OCI-LY7 (cell line): ENCODE data around the gene SAPCD1. TPM values are rescaled to one million over a fixed set of nuclear protein-coding genes. Genes with fewer than 3 reads are reported as not detected.

Experiments
- BruUV-seq: library from RNA; stranded (reverse); fragments of 400-500 nt; replicated peaks from 2 replicates; lab custom pipeline; 2021; lab: Mats Ljungman, UMichigan
- CTCF ChIA-PET: fragments of 300-600 bp; sonication (Branson Sonifier 250); formaldehyde crosslinking; loops from one replicate; lab custom pipeline; 2022; ENCODE audit warnings: antibody characterized with exemption; ENCODE audit not compliant: unreplicated experiment; lab: Charles Lee
- POLR2A ChIA-PET: fragments of 300-600 bp; sonication (Branson Sonifier 250); formaldehyde crosslinking; loops from one replicate; lab custom pipeline; 2022; ENCODE audit warnings: antibody characterized with exemption; lab: Charles Lee
- DNase-seq: peaks from one replicate; pipeline ENCODE4 v3.0.0-alpha.2; 2015; ENCODE audit warnings: low spot score
- H2AFZ ChIP-seq: fragments of 200-600 bp; sonication (generic), shearing (Covaris generic); 2 replicates; pipeline ENCODE4 v1.6.1; 2014; ENCODE audit warnings: mild to moderate bottlenecking, antibody characterized with exemption, low read length, moderate library complexity
- H3K27ac ChIP-seq: fragments of 200-600 bp; sonication (generic); 2 replicates; pipeline ENCODE4 v1.5.1; 2014; ENCODE audit warnings: mixed run types, low read depth, mild to moderate bottlenecking, moderate library complexity, low read length, inconsistent platforms; ENCODE audit not compliant: poor library complexity, severe bottlenecking
- H3K36me3 ChIP-seq: fragments of 200-600 bp; sonication (generic); 2 replicates; pipeline ENCODE4 v1.6.1; 2014; ENCODE audit warnings: mild to moderate bottlenecking, antibody characterized with exemption, low read length, moderate library complexity, mixed read lengths; ENCODE audit not compliant: insufficient read depth
- H3K4me1 ChIP-seq: fragments of 200-600 bp; sonication (generic); 2 replicates; pipeline ENCODE4 v1.5.1; 2014; ENCODE audit warnings: mild to moderate bottlenecking, low read length; ENCODE audit not compliant: insufficient read depth, poor library complexity, severe bottlenecking
- H3K4me2 ChIP-seq: fragments of 200-600 bp; sonication (generic); 2 replicates; pipeline ENCODE4 v1.6.1; 2014; ENCODE audit warnings: mild to moderate bottlenecking, low read length
- H3K4me3 ChIP-seq: fragments of 200-600 bp; sonication (generic); 2 replicates; pipeline ENCODE4 v1.5.1; 2014; ENCODE audit warnings: mild to moderate bottlenecking, low read depth, low read length; ENCODE audit not compliant: poor library complexity, severe bottlenecking
- H3K79me2 ChIP-seq: fragments of 200-600 bp; sonication (generic); 2 replicates; pipeline ENCODE4 v1.6.1; 2016; ENCODE audit warnings: low read depth, mild to moderate bottlenecking, low read length, moderate library complexity, mixed read lengths; ENCODE audit not compliant: insufficient read depth
- H3K9me2 ChIP-seq: fragments of 200-600 bp; sonication (generic); 2 replicates; pipeline ENCODE4 v1.6.1; 2016; ENCODE audit warnings: mild to moderate bottlenecking, low read length, mixed read lengths; ENCODE audit not compliant: insufficient read depth
- H3K9me3 ChIP-seq: fragments of 200-600 bp; sonication (generic); 2 replicates; pipeline ENCODE4 v1.6.1; 2014; ENCODE audit warnings: mild to moderate bottlenecking, mixed run types, low read length, mixed read lengths
- H4K20me1 ChIP-seq: fragments of 200-600 bp; sonication (generic); 2 replicates; pipeline ENCODE4 v1.6.1; 2014; ENCODE audit warnings: mild to moderate bottlenecking, antibody characterized with exemption, low read length, moderate library complexity, mixed read lengths; ENCODE audit not compliant: insufficient read depth
- EZH2phosphoT487 ChIP-seq: fragments of 200-600 bp; sonication (generic); IDR thresholded peaks from 2 replicates; pipeline ENCODE4 v1.6.1; 2018; ENCODE audit warnings: low read depth, borderline replicate concordance, mild to moderate bottlenecking, mixed run types, antibody characterized with exemption, low read length, moderate library complexity, mixed read lengths
- intact Hi-C: fragments of 100-400 bp; cut with micrococcal nuclease; formaldehyde crosslinking; loops from one replicate; pipeline ENCODE4 v1.10.0; 2022; ENCODE audit not compliant: unreplicated experiment
- total RNA-seq, 2 experiments: library from RNA; depleted of rRNA in 1 of 2; stranded (reverse); fragments of >200 nt in 1 of 2; shearing (Covaris generic) in 1 of 2; gene quantifications; 2 replicates each; pipeline ENCODE4 v1.2.3, GENCODE V29; 2014 to 2022
- TF ChIP-seq, protein P1 (sequence below): fragments of 200-600 bp; sonication (generic); conservative IDR thresholded peaks from 2 replicates; pipeline ENCODE4 v1.5.1; 2014; ENCODE audit warnings: mild to moderate bottlenecking, antibody characterized with exemption, low read length, moderate library complexity, mixed read lengths

Gene SAPCD1
- total RNA-seq, 2 experiments from 2014 or later, result 31.3 to 53.5 TPM

DNA sequence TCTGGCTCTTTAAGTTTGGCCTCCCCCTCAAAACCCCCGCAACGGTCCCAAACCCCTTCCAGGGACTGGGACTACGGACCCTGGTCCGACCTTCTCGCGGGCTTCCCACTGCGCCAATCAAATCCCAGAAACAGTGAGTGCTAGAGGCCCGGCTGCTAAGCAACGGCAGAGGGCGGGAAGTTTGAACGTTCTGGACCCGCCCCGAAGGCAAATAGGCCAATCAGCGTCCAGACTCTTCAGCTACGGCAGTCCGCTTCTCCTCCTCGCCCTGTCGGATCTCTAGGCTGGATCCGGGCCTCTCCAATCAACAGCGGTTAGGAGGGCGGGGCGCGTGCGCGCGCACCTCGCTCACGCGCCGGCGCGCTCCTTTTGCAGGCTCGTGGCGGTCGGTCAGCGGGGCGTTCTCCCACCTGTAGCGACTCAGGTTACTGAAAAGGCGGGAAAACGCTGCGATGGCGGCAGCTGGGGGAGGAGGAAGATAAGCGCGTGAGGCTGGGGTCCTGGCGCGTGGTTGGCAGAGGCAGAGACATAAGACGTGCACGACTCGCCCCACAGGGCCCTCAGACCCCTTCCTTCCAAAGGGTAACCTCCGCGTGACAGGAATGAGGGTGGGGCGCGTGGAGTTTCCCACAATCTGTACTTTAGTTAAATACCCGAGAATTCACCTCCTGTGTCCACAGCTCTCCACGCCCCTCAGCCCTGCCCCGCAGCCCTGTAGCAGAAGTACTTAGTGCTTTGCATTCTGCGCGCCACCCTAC, 22.6 kb upstream of the SAPCD1 start, which contains the start of gene MSH5:
TSS of gene MSH5 (plus strand) at position 367 of the 758 bp plus-strand sequence. CDS start 462 bp downstream, outside the sequence.
- TF ChIP-seq EZH2phosphoT487, result no peak
- TF ChIP-seq, protein P1, sequence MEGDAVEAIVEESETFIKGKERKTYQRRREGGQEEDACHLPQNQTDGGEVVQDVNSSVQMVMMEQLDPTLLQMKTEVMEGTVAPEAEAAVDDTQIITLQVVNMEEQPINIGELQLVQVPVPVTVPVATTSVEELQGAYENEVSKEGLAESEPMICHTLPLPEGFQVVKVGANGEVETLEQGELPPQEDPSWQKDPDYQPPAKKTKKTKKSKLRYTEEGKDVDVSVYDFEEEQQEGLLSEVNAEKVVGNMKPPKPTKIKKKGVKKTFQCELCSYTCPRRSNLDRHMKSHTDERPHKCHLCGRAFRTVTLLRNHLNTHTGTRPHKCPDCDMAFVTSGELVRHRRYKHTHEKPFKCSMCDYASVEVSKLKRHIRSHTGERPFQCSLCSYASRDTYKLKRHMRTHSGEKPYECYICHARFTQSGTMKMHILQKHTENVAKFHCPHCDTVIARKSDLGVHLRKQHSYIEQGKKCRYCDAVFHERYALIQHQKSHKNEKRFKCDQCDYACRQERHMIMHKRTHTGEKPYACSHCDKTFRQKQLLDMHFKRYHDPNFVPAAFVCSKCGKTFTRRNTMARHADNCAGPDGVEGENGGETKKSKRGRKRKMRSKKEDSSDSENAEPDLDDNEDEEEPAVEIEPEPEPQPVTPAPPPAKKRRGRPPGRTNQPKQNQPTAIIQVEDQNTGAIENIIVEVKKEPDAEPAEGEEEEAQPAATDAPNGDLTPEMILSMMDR, result no peak
- H2AFZ ChIP-seq, result no peak within 1 kb of the TSS; the same call in 1 of the 2 replicates
- peaks cover 34% of the 10 kb centered on the region for H3K79me2 ChIP-seq
- ChIA-PET CTCF (interaction anchor here (0.5 to 1.7 kb wide), 5 partner anchors 12 to 61 kb away, joined by 3 to 6 read pairs (median 3); partner anchors contain the start of genes ABHD16A and VARS1), POLR2A (interaction anchor here (0.6 to 7.1 kb wide), 15 partner anchors 10 to 123 kb away, joined by 3 to 43 read pairs (median 4); partner anchors contain the start of genes ABHD16A, HSPA1B, LSM2 and NEU1)
- DNase-seq, result peak; percentile 100
- H3K9me2 ChIP-seq, result no peaks in the 10 kb centered on the region
- H3K4me3 ChIP-seq, result peak within 1 kb of the TSS; percentile 79
- TSS peak; percentile 61 for BruUV-seq
- H3K36me3 ChIP-seq, result peaks cover 38% of the 10 kb centered on the region
- peak within 1 kb of the TSS; percentile 76 for H3K4me2 ChIP-seq
- H3K27ac ChIP-seq, result peak within 1 kb of the TSS; percentile 93
- intact Hi-C loops, result loop anchor here (1.0 to 5.0 kb wide), 9 partner anchors 37 to 247 kb away; partner anchors contain the start of genes ABHD16A, ATP6V1G2, HSPA1B and NFKBIL1
- peaks cover 50% of the 10 kb centered on the region for H3K4me1 ChIP-seq
- no peaks in the 10 kb centered on the region for H3K9me3 ChIP-seq
- H4K20me1 ChIP-seq, result no peaks in the 10 kb centered on the region

GRCh38 chr6:31740397-31741223, 21.8 kb upstream of the SAPCD1 start:
- Histone ChIP-seq H2AFZ (no peak overlapping the region; the same call in 1 of the 2 replicates), H3K27ac (peak overlapping the region; percentile 93), H3K79me2 (peaks cover 27% of the 10 kb centered on the region), H3K9me3 (no peaks in the 10 kb centered on the region), H3K4me2 (peak overlapping the region; percentile 75), H4K20me1 (no peaks in the 10 kb centered on the region), H3K4me1 (peaks cover 50% of the 10 kb centered on the region), H3K4me3 (peak overlapping the region; percentile 79), H3K9me2 (no peaks in the 10 kb centered on the region), H3K36me3 (peaks cover 45% of the 10 kb centered on the region)
- intact Hi-C loops, result loop anchor here (5.0 kb wide), 1 partner anchor 47 kb away; no protein-coding TSS in a partner anchor
- peak; percentile 69 for DNase-seq
- no TSS peak for BruUV-seq
- TF ChIP-seq, protein P1, result no peak
- TF ChIP-seq EZH2phosphoT487, result no peak
- CTCF ChIA-PET, result interaction anchor here (0.7 to 1.7 kb wide), 5 partner anchors 11 to 55 kb away, joined by 3 to 6 read pairs (median 3); partner anchors contain the start of genes ABHD16A and VARS1
- POLR2A ChIA-PET, result interaction anchor here (0.6 to 7.1 kb wide), 13 partner anchors 9 to 227 kb away, joined by 3 to 43 read pairs (median 4); partner anchors contain the start of genes ABHD16A, HSPA1B and LSM2
